SKM-1 (cell line): ENCODE data around the gene RAB33B.
"Not testable (repeated sequence)": the region's sequence is repeated elsewhere in the genome, so short reads cannot be mapped to it uniquely, and the experiment has no call there.

Experiments
- DNase-seq: peaks from one replicate; lab custom pipeline; 2025; ENCODE audit not compliant: unreplicated experiment; lab: John Stamatoyannopoulos, UW

RAB33B gene

GRCh38 chr4:139461022-139461628, 7.2 kb downstream of the RAB33B start:
- no peak for DNase-seq

GRCh38 chr4:139464512-139464911, 10.6 kb downstream of the RAB33B start:
- not testable (repeated sequence) for DNase-seq

- DNase-seq = no peak
Observed at GRCh38 chr4:139465922-139466321, 12.0 kb downstream of the RAB33B start.

GRCh38 chr4:139468756-139469155, 14.8 kb downstream of the RAB33B start:
- DNase-seq = not testable (repeated sequence)

- no peak for DNase-seq
Observed at GRCh38 chr4:139469216-139469615, 15.3 kb downstream of the RAB33B start.

GRCh38 chr4:139469869-139470268, 15.9 kb downstream of the RAB33B start:
- DNase-seq = no peak

GRCh38 chr4:139470295-139470694, 16.4 kb downstream of the RAB33B start:
- no peak for DNase-seq

- DNase-seq = no peak
Observed at GRCh38 chr4:139470997-139471665, 17.2 kb downstream of the RAB33B start.

- DNase-seq = no peak
Observed at GRCh38 chr4:139472852-139473251, 18.9 kb downstream of the RAB33B start.

GRCh38 chr4:139476363-139476762, 22.4 kb downstream of the RAB33B start:
- no peak for DNase-seq

GRCh38 chr4:139481465-139481864, 27.5 kb downstream of the RAB33B start:
- DNase-seq = no peak

GRCh38 chr4:139483000-139483399, 29.1 kb downstream of the RAB33B start:
- no peak for DNase-seq

GRCh38 chr4:139484783-139485311, 30.9 kb downstream of the RAB33B start:
- peak; percentile 73 for DNase-seq

- DNase-seq = no peak
Observed at GRCh38 chr4:139488442-139488841, 34.5 kb downstream of the RAB33B start.

- DNase-seq = no peak
Observed at GRCh38 chr4:139489638-139490037, 35.7 kb downstream of the RAB33B start.

- no peak for DNase-seq
Observed at GRCh38 chr4:139492429-139492828, 38.5 kb downstream of the RAB33B start.

GRCh38 chr4:139493176-139493575, 39.3 kb downstream of the RAB33B start:
- DNase-seq = no peak

- no peak for DNase-seq
Observed at GRCh38 chr4:139499186-139499585, 45.3 kb downstream of the RAB33B start.

GRCh38 chr4:139501117-139501516, 47.2 kb downstream of the RAB33B start:
- no peak for DNase-seq

- no peak for DNase-seq
Observed at GRCh38 chr4:139501527-139501926, 47.6 kb downstream of the RAB33B start.

- DNase-seq = no peak
Observed at GRCh38 chr4:139501927-139502899, 48.3 kb downstream of the RAB33B start.
